HUDEP-2 (cell line): ENCODE measurements around the gene CRACR2A.

Source experiments
- DNase-seq, 76 experiments: peaks; one replicate each; lab custom pipeline; 2025; ENCODE audit not compliant: unreplicated experiment in 76 of 76; lab: John Stamatoyannopoulos, UW

The CRACR2A gene

DNA sequence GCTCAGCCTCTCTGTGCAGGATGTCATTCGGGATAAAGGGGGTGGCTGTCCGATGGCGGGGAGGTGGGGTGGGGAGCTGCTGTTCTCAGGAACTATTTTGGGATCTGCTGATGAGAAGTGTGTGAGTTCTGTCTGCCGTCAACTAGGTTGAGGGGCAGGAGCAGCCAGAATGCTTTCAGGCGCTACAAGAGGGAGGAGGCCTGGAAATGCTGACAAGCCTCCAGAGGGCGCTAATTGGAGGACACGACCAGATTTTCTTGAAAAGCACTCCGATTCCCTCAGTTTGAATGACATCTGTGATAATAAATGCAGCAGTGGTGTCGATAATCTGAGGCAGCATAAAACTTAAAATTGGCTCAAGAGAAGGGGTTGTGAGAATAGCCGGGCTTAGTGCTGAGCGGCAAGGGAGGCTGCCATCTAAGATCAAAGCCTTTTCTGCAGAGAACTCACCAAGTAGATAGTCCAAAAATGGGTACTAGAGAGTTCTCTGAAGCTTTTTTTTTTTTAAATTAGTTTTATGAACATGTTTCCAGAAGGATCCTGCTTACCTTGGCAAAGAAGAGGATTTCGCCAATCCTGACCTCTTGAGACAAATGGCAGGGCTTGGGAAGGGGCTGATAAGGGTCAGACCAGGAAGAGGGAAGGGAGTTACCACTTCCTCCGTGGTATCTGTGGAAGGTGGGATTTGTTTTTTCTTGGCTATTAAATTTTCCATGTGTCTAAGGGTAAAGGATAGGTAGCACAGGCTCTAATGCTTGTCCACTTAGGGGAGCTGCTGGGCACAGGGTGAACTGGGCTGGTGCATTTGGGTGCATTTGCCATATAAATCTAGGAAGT lies 94.4 kb downstream of the CRACR2A start:
- peak in 31 of 76 experiments; percentile 1 to 48 (median 17) for DNase-seq

DNA sequence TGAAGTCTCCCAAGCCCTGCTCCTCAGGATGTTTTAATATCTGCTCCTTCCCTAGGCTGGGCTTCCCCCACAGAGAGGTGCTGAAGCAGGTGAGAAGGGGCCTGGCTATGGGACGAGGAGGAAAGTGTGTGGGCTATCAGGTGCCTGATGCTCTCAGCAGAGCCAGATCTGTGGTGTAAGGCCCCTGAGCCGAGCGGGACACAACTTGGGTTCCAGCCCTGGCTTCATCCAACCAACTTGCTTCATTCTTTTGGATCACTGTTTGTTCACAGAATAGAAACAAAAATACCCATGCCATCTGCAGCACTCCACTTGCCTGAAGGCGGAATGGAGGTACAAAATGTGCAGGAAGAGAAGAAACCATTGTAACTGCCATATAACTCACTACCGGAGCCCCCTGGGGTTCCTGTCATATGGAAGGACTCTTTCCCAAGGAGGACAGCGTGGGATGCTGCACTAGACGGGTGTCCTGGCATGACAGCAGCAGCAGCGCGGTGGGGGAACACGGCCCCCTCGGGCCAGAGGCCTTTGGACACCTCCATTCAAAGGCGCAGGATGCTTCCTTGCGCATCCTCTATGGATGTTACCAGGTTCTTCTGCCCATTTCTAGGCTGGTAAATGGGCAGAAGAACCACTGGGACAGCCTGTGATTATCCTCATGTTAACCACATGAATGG lies 95.8 kb downstream of the CRACR2A start:
- no peak for DNase-seq

DNA sequence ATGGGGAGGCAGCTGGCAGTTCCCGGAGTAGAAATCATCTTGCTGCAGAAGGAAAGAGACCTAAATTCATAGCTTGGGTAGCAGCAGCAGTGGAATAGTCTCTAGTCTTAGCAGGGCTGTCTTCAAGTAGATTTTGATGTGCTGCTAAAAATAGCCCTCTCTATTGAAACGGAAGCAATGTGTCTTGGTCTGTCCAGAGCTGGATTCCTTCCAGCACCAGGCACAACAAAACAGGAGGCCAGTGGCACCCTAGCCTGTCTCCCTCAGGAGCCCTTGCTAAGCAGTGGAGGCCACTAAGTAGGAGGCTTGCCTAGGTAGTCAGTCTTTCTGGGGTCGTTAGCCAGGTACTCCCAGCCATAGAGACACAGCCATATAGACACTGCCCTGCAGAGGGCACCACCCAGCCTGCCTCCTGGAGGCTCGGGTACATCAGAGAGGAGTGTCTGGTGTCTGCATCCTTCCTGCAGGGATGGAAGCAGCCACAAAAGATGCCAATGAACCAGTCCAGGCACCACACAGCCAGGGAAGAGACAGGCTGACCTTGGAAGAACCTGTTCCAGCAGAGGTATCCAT lies 97.5 kb downstream of the CRACR2A start:
- peak in 14 of 76 experiments; percentile 1 to 22 (median 12) for DNase-seq

DNA sequence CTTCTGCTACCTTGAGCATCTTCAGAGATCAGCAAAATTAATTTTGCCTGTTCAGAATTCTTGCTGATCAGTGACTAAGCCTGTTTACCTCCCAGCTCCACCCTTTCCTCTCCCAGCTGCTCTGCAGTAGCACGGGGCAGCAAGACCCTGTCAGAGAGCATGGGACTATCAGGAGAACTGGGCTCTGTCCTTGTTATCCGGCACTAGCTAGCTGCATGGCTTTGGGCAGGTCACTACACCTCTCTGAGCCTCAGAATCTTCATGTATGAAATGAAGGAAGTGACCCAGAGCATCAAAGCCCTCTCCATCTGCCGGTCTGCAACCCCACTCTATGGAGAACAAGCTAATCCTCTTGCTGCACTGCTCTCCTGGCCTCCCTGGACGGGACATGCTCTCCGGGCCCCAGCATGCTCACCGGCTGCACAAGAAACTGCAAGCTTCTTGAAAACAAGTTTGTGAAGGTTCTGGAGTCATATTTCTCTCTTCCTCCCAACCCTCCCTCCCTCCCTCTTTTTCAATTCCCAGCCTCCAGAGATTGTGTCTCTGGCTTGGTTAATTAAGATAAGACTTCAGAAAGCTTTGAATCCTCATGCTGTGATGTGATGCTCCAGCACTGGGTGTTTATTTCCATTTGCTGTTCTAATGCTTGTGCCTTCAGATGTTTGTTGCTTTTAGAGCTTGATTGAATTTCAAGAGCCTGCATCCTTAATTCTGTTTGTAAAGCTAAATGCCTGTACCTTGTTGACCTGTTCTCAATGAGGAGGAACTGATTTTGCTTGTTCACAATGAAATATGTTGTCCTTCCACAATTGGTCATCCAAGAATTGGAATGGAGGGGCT lies 101.1 kb downstream of the CRACR2A start:
- DNase-seq: no peak

DNA sequence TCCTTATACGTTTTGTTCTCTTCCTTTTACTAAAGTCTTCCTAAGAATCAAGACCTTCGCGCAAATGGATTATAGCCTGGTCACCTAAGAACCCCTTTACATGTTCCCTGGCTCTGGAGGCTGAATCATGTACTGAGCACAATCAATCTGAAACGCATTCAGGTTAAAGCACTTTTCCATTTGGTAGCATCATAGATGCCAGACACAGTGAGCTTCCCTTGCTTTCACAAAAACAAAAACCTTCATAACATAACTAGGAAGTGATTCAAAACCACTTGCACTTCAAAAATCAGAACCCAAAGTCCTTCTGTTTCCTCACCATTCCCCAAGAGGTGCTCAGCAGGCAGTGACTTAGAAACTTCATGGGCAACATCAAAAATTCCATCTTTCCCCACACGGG lies 105.4 kb downstream of the CRACR2A start:
- no peak for DNase-seq

DNA sequence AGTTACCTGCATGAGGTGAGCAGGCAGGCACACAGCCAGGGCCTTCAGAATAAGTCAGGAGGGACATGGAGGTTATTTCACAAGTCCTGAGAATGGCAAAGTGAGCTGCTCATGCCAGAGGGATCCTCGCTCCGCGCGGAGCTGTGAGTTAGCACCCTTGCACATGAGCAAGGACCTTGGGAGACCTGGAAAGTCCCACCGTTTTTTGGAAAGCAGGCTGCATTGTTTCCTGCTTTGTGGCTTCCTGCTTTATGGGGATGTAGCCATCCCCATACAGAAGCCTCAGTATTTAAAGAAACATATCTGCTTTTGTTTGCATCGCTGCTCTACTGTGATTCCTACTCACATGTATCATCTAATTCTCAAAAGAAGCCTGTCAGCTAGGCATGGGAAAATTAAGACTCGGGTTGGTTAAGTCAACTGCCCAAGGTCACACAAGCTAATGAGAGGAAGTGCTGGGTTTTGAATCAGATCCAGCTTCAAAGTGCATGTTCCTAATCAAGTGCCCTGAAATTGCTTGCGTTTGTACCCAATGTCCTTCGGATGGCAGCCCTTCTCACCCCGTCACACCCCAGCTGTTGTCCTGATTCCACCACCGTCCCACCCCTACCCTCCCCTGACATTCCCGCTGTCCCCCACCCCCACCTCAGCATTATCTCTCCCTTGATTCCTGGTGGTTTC lies 106.2 kb downstream of the CRACR2A start:
- no peak for DNase-seq

DNA sequence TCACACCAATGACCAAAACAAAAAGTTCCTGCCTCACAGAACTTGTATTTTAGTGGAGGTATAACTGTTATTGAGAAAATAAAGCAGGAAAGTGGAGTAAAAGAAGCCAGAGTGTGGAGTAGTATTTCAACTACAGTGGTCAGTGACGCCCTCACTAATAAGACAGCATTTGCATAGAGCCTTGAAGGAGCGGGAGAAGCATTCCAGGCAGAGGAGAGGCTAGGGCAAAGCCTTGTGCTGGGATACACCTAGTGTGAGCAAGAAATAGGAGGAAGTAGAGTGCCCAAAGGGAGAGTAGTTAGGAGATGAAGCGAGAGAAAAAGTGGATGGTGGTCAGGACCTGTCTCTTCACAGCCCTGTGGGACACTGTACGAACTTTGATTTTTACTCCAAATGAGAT lies 107.8 kb downstream of the CRACR2A start:
- DNase-seq: no peak

DNA sequence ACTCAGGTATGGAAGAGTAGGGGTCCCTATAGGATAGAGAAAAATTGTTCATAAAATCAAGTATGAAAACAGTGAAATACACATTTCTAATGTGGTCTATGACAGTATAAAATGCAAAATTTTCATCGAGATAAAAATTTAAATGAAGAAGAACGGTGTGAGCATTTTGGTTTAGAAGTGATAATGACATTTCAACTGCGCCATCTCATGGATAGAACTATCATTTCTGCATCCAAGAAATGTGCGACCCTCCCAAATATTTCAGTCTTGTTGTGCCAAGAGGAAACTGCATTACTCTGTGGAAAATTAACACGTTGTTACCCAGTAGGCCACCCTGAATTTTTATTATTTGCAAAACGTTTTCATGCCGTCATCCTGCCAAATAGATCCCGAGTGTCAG lies 108.8 kb downstream of the CRACR2A start:
- no peak for DNase-seq

DNA sequence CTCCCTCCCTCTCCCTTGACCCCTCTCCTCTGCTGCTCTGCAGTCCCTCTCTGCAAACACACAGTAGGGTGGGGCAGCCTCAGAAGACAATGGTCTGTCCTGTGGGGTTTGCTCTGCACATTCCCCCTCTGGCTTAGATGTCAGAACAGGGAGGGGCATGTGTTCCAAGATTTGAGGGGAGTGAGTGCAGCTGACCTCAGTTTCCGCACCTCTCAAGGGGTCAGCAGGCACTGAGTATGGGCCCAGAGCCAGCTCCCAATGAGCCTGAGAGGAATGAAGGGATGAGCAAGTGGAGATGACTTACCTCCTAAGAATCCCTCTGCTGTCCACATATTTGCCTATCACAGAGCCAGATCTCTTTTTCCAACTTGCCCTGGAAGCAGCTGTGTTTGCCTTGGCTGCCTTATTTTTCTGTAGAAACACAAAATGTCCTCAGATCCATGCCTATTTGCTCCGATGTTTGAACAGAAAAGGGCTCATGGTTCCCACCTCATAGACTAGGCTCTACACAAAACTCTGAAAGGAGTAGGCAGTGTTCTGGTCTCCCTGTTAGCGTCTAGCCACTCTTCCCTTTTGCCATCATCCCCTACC lies 111.4 kb downstream of the CRACR2A start:
- DNase-seq: no peak

DNA sequence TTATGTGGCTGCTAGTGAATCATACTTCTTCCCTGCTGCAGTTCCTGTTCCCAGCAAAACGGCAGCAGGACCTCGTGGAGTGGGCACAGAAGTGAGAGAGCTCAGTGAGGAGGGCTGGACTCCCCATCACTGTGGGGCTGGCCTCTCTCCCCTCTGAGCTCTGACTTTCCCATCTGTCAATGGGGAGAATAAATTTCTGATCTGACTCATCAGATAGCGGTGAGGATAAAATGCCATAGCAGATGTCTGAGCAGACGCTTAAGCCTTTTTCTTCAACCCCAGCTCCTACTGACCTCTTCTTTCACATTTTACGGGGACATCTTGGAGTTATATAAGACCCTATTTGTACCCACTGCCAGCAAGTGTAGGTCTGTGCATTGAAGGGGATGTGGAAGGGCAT lies 116.6 kb downstream of the CRACR2A start:
- DNase-seq: no peak

DNA sequence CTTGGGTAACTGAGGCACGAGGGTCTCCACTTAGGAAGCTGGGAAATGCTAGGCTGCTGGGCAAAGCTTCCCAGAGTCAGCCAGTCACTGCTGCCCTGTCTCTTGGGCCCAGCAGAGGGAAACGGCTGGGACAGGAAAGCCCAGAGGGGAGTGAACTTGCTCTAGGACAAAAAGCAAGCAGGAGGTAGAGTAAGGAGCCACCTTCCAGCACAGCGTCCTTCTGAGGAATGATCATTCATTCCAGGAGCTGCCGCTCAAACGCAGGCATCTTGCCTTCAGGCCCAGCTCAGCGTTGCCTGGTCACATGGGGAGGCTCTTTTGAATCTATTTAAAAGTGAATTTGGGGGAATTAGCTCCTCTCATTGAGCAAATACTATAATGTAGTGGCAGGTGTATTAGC lies 118.6 kb downstream of the CRACR2A start:
- no peak for DNase-seq

DNA sequence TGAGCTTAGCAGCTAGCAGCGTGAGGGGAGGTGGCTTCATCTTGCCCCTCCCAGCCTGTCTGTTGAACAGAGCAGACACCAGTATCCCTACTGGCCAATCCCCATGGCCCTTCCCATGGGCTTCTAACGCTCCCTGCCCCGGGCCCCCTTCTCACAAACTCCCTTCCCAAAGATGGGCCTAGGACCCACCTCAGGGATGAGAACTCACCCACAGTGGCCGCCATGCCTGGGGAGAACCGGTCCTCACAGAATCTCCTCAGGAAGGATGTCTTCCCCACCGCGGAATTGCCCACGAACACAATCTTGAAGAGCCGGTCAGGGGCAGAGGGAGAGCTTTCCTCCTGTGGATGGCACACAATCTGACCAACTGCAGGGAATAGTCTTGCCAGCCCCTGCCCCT lies 119.5 kb downstream of the CRACR2A start:
- no peak for DNase-seq

DNA sequence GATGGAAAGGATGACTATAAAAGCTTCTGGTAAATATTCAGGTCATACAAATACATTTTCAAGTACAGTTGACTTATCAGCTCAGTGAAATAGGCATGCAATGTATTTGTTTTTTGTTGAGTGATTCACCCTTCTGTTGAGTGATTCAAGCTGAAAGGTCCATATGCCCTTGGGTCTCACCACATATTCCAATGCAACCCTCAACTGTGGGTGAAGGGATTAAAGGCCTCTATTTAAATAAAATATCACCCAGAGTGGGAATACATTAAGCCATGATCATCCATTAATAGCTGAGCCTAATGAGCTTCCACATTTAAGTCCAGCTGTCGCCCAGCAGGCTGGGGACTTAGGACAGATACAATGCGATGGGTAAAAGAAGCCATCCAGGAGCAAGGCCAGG lies 120.2 kb downstream of the CRACR2A start:
- DNase-seq: no peak

DNA sequence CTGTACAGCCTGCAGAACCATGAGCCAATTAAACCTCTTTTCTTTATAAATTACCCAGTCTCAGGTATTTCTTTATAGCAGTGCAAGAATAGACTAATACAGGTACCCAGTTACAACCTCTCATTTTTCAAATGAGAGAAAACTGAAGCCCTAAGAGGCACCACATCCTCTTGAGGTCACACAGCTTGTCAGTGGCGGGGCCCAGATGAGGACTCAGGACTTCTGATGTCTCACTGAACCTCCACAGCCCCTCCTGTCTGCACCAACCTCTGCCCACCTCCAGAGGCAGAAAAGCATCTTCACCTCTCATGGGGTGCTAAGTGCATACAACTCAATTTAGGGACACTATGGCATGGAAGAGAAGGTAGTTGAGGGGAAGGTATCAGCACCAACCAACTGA lies 120.7 kb downstream of the CRACR2A start:
- no peak for DNase-seq

DNA sequence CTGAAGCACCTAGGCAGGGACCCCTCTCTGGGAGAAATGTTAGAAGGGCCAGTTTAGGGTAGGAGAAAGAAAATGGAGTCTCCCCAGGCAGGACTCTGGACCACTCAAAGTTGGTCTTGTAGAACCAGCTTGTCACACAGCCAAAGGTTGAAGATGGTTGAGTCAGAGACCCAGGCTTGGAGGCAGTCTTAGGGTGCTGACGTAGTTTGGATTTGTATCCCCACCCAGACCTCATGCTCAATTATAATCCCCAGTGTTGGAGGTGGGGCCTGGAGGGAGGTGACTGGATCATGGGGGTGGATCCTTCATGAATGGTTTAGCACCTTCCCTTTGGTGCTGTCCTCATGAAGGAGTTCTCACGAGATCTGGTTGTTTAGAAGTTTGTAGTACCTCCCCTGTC lies 121.2 kb downstream of the CRACR2A start:
- DNase-seq: no peak

DNA sequence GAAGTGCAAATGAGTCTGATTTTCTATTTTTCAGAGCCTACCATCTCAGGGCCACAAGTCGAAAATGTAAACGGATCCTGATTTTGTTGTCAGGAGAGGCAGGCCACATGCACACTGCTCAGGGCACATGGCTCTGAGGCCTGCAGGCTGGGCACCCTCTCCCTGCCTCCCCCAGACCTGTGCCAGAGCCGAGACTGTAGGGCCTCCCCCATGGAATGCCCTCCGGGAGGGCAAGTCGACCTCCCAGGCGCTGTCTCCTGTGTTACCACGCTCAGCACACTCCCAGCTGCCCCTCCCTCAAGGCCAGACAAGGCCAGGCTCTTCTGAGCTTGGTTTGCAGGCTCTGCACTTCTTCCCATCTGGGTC lies 121.7 kb downstream of the CRACR2A start:
- no peak for DNase-seq

DNA sequence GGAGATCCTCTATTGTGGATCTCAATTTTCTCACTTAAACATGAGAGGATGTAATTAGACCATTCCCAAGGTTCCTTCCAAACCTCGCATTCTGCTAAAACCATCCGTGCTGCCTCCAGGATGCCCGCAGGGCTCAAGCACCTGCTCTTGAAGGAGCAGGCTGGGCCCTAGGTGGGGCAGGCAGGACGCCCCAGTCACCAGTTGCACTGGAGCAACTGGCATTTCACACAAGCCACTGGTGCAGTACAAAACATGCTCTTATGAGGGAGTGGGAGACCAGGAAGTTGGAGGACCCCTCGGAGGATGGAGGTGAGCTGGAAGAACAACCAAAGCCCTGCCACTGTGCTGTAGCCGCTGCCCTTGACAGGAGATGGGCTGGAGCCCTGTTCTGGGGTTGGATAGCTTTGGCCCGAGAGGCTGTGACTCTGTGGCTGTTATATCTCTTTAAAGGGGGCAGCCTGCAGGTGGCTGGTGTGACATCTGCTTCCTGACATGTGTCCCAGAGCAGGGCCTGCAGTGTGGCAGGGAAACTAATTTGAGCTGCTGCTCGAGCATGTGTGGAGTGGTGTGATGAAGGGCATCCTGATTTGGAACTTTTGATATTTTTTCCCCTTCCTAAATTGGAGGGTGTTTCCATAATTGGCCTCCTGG lies 122.2 kb downstream of the CRACR2A start:
- DNase-seq: no peak

DNA sequence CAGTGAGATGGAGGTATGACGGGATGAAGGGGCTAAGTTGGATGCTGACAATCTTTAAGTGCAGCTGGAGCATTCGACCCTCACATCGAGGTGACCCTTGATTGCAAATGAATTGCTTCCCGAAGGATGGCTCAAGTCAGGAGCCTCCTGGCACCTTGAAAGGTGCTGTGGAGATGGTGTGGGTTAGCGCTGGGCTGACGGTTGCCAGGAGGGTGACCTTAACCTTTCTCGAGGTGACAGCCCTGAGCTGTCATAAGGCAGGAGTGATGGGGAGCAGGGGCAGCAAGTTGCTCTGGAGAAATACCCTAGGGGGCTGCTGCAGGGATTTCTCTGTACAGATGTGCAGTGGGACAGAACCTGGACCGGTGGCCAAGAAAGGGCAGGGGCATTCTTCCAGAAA lies 122.8 kb downstream of the CRACR2A start:
- no peak for DNase-seq

DNA sequence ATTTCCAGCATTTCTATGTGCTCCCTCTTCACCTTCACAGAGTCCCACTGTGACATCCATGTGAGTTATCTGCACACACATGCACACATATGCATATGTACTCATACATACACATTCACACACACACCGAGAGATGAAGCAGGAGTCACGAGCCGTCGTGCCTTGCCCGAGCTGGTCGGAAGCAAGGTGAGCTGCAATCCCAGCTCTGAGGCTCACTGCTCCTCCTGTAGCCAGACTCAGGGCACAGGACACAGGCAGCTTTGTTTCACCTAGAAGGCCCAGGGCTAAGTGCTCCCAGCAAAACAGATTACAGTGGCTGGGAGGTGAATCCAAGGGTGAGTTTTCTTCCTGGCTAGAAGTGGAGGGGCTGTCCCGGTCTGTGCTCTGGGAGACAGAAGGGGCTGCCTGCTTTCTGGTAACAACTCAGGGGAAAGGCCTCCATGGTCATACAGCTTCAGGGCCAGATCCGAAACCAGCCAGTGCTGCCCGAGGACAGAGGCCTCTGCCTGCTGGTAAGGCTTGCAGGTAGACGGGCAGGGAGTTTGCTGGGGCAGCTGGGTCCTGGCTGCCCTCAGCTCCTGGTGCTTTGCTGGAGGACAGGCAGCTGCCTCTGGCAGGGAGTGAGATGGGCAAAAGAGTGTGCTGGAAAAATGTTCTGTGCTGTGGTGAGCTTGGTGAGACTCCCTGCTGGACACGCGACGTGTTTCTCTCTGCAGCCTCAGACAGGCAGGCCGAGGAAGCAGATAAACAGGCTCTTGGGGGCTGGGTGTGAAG lies 123.7 kb downstream of the CRACR2A start:
- DNase-seq: no peak
